RCC 7860 (cell line): ENCODE data around the gene PXT1.
"Not testable (repeated sequence)": the region's sequence is repeated elsewhere in the genome, so short reads cannot be mapped to it uniquely, and the experiment has no call there.

Source experiments
- DNase-seq: peaks from one replicate; pipeline ENCODE4 v3.0.0-alpha.2; 2015; ENCODE audit warnings: low spot score
- FAIRE-seq: peaks from 2 replicates; lab custom pipeline; 2012; peaks lifted over from hg19 to GRCh38; lab: Jason Lieb, UNC

PXT1 gene

DNA sequence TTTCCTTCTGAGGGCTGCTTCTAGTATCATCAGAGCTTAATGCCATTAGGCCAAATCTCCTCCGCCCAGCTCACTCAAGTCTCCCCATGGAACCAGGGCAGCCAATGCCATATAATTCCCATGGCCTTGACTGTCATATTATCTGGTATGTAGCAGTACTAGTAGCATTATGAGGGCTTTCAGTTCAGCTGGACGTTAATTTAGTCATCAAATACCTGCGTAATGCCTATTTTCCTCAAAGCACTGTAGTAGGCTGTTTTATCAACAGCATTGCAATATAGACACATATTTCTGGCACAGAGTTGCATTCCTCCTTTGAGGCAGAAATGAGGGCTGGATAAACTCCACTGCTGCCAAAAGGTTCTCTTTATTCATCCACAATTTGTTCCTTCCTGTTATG lies 1.8 kb upstream of the PXT1 start:
- no peak for FAIRE-seq
- no peak for DNase-seq

DNA sequence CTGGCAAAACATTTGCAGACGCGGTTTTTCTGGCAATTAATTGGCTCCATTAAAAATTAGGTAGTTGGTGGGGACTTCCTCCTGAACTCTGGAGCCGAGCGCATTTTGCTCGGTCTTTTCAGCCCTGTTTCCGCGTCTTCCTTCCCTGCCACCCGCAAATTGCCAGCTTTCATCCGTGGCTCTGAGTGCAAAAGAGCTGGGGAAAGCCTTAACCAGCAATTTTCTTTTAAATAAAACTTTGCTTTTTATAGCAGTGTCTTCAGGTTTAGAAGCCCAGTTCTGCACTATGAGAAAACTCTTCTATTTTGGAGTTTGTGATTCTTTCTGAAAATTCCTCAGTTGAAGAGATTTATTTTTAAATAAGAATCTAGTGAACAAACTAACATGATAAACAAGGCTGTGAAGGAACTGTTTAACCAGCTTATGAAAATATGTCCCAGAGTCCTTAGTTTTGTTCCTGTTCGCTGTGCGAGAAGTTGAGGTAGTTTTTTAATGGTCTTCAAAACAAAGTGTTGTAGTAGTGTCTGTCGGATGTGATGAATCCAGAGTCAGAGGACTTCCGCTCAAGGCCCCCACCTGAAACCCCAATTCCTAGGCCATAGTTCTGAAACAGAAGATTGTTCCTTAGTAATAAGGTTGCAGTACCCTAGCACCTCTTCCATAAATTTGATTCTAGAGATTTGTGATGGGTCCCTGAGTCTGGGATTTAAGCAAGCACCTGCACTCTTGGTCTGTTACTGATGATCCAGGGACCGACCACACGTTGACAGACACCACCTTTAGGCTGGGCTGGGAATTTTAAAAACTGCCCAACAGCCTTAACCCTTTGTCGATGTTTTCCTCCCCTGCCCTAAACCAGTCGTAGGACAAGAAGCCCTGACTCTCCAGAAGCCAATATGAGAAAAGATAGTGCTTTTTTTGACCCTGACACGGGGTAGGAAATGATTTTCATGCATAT lies 1.1 kb upstream of the PXT1 start:
- FAIRE-seq (no peak), DNase-seq (no peak)

GRCh38 chr6:36442103-36442670 lies 467 bp downstream of the PXT1 start:
- FAIRE-seq (no peak), DNase-seq (no peak)

DNA sequence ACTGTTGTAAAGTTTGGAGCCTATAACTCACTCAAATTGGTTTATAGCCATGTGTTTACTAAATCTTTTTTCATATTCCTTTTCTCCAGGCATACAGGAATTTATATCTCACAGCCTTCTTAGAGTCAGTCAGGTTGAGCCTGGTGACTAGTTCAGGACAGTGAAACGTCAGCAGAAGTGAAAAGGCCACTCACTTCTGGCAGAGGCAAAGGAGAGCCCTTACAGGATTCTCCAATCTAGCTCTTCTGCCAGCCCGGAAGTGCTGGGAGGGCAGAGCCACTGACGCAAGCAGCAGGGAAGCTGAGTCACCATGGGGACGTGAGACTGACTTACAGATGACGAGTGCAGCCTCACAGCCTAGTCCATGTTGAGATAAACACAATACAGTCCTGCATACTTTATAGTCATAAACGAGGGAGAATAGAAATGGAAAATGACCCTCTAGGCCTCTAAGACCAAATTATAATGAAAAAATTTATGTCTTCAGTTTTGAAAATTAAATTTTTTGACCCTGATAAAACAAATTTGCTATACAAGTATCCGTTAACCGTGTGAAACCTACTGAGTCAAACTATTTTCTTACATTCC lies 1.3 kb downstream of the PXT1 start:
- FAIRE-seq (peak; percentile 71), DNase-seq (peak; percentile 93)

DNA sequence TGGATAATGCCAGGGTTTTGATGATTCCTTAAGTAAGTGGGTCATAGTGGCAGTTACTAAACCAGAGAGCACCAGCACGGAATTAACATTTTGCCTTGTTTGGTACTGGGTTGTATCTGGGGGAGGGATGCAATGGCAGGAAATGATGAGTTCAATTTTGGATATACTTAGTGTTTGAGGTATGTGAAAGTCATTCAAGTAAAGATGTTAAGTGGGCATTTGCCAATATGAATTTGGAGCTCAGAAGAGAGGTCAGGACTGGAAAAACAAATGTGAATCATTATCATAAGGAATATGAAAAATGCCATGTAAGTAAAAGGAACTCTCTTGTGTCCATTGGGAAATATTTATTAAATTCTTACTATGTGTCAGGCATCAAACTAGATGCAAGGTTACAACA lies 6.2 kb downstream of the PXT1 start:
- DNase-seq (no peak), FAIRE-seq (no peak)

DNA sequence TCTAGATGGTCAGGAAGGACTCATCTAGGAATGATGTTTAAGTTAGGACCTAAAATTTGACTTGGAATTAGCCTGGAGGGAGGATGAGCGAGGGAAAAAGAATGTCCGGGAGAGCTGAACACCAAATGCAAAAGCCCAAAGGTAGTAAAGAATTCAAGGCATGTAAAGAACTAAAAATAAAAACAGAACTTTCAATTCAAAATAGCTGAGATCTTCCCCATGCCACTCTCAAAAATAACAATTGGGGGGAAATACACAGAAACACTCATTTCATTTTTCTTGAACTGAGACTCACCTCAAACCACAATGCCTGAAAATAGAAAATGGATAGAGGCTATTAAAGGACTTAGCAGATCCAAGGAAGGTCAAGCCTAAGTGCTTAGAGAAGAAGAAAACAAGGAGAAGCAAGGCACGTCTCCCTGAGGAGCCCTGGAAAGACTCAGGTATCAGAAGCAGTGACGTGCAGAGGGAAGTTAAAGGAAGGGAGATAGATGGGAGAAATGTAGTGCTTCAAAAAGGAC lies 10.4 kb downstream of the PXT1 start:
- DNase-seq (no peak), FAIRE-seq (no peak)

DNA sequence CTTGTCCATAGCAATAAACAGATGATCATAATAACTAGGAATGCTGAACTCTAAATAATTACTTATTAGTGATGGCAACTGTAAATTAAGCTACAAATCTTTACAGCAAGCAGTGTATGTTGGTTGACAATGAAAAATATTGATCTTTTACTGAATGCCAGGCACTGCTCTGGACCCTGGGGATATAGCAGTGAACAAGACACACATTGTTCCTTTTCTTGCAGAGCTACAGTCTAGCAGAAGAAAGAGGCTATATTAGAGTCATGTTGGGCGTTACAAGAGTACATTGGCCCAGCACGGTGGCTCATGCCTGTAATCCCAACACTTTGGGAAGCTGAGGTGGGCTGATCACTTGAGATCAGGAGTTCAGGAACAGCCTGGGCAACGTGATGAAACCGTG lies 11.5 kb downstream of the PXT1 start:
- DNase-seq, result no peak
- no peak for FAIRE-seq

DNA sequence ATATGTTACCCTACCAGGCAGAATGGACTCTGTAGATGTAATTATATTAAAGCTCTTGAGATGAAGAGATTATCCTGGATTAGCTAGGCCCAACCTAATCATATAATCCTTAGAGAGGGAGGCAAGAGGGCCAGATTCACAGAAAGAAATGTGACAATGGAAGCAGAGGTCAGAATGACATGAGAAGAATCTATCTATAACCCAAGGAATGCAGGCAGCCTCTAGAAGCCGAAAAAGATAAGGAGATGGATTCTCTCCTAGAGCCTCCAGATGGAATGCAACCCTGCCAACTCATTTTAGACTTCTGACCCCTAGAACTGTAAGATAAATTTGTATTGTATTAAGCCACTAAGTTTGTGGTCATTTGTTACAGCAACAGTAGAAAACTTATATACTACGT lies 12.3 kb downstream of the PXT1 start:
- FAIRE-seq (no peak), DNase-seq (no peak)

DNA sequence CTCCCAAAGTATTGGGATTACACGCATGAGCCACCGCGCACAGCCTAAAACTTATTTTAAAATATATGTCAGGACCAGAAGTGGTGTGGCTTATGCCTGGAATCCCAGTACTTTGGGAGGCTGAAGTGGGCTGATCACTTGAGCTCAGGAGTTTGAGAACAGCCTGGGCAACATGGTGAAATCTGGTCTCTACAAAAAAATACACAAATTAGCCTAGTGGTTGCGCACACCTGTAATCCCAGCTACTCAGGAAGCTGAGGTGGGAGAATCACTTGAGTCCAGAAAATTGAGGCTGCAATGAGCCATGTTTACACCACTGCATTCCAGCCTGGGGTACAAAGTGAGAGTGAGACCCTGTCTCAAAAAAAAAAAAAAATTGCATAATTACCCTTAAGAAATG lies 13.7 kb downstream of the PXT1 start:
- FAIRE-seq (no peak), DNase-seq (no peak)

- FAIRE-seq, result no peak
- no peak for DNase-seq
Observed at GRCh38 chr6:36426622-36427021, 16.0 kb downstream of the PXT1 start.

DNA sequence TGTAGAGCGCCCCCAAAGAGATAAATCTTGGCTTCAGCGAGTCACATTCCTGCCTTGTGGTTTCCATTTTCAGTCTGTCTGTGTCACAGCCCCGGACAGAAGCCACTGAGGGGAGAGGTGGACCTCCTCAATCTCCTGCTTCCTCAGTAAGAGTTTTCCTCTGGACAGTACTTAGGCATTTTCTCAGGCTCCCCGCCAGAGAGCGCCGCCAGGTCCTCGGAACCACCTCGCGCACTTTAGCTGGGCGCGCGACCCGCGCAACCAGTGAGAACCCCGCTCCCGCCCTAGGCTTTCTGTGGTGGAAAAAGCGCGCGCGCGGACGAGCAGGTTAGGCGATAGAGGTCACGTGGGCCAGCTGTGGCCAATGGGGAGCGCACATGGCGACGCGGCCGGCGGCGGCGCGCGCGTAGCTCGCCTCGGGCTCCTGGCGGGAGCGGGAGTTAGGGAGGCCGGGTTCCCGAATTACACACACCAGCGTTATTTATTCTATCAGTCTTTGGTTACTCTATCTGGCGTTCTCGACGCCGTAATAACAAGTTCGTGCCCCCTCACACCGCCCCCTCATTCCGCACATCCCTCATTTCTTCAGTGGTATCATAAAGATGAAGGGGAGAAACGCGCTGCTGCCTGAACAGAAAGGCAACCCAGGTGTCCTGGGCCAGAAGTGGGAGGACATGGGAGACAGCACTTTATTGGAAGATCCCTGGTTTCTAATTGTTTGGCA lies 19.4 kb downstream of the PXT1 start:
- DNase-seq (peak; percentile 91), FAIRE-seq (peak; percentile 69)

GRCh38 chr6:36422714-36423100 lies 19.9 kb downstream of the PXT1 start:
- DNase-seq (no peak), FAIRE-seq (no peak)

GRCh38 chr6:36419310-36419709 lies 23.3 kb downstream of the PXT1 start:
- DNase-seq (no peak), FAIRE-seq (no peak)

GRCh38 chr6:36418558-36418957 lies 24.1 kb downstream of the PXT1 start:
- FAIRE-seq (no peak), DNase-seq (no peak)

- FAIRE-seq (no peak), DNase-seq (no peak)
Observed at GRCh38 chr6:36414481-36414880, 28.2 kb downstream of the PXT1 start.

DNA sequence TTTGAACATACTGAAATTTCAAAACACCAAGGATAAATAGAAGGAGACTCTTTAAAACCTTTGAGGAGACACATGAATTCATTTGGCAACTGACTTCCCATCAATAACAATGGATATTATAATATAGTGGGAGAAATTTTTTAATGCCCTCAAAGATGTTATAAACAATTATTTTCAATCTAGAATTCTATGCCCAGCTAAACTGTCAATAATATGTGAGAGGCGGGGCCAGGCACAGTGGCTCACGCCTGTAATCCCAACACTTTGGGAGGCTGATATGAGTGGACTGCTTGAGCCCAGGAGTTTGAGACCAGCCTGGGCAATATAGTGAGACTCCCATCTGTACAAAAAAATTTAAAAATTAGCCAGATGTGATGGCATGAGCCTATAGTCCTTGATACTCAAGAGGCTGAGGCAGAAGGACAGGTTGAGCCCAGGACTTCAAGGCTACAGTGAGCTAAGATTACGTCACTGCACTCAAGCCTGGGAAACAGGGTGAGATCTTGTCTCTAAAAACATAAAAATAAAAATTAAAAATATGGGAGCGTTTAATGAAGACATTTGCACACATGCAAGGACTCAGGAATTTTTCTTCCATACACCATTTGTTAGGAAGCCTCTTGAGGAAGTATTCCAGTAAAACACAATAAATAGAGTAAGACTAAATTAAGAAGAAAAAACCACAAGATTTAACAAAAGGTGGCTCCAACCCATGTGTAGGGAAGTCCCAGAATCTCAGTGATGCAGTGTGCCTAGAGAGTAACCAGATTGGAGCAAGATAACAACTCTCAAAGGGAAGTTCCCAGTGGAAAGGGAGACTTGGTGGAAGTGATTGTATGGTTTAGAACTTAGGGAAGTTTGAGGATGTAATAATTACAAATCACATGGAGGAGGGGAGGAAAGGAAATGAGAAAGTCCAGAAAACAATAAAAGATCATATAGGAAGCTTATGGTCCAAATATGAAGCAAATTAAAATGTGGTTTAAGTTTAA lies 28.9 kb downstream of the PXT1 start:
- no peak for FAIRE-seq
- no peak for DNase-seq

DNA sequence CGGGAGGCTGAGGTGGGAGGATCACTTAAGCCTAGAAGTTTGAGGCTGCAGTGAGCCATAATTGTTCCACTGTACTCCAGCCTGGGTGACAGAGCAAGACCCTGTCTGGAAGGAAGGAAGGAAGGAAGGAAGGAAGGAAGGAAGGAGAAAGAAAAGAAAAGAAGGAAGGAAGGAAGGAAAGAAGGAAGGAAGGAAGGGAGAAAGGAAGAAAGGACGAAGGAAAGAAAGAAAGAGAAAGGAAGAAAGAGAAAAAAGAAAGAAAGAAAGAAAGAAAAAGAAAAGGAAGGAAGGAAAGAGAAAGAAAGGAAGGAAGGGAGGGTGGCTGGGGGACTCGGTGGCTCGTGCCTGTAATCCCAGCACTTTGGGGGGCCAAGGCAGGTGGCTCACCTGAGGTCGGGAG lies 32.9 kb downstream of the PXT1 start:
- FAIRE-seq, DNase-seq: not testable (repeated sequence)

GRCh38 chr6:36404164-36404563 lies 38.5 kb downstream of the PXT1 start:
- FAIRE-seq (no peak), DNase-seq (no peak)

DNA sequence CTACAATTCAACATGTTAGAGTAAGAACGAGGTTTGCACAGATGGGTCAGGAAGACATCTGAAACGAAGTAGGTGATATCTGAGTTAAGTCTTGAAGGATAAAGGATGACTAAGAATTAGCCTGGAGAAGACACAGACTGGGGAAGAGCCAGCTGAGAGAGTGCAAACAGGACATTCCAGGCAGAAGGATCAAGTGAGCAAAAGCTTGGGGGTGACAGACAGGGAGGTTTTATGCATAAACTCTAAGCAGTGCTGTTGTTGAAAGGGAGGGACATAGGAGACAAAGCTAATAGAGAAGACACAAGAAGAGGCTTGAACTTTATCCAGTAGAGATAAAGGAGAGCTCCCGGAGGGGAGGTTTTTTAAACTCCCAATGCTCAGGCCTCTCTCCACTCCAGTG lies 40.2 kb downstream of the PXT1 start:
- FAIRE-seq, result no peak
- DNase-seq, result no peak

- DNase-seq (no peak), FAIRE-seq (no peak)
Observed at GRCh38 chr6:36399970-36400369, 42.7 kb downstream of the PXT1 start.
